ENCODE measurements around the gene COL25A1.

COL25A1 gene

DNA sequence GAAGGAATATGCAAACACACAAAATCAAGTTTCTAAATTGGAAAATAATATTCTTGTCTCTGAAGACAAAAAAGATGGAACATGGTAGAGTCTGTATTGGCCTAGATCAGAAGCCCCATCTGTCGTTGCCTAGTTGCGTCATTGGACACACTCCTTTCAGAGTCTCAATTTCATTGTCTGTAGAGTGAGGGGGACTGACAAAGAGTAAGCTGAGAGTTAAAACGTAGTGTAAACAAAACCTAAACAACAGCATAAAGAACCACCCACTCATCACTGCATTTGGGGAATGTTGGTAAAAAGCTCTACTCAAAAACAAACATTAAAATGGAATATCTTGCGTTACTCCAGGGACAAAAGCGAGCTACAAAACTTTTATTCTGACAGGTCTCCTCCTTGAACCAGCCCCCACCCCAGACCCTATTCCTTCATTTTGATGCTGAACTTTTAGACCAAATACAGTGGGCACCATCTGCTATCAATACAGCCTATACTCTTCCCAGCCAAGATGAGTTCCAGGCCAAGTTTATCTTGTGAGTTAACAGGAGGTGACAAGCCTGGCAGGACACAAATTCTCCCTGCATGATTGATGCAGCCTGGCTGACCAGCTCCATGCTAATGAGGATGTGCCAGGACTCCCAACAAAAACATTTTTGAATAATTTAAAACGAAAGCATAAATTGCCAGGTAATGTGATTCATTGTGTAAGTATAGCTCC, 125.2 kb downstream of the COL25A1 start:
- no peak overlapping the region for H3K9ac ChIP-seq (ENCODE audit: low read length)
- H3K4me1 ChIP-seq (ENCODE audit: control insufficient read depth, insufficient read depth, low read length) = no peaks in the 10 kb centered on the region
- no peaks in the 10 kb centered on the region for H3K9me3 ChIP-seq (ENCODE audit: control insufficient read depth, low read length)
- H3K36me3 ChIP-seq (ENCODE audit: control insufficient read depth, insufficient read depth, low read length) = no peaks in the 10 kb centered on the region
- H3K4me3 ChIP-seq (ENCODE audit: low read length) = no peak overlapping the region
- no peaks in the 10 kb centered on the region for H3K27me3 ChIP-seq (ENCODE audit: control insufficient read depth, insufficient read depth, low read length)

DNA sequence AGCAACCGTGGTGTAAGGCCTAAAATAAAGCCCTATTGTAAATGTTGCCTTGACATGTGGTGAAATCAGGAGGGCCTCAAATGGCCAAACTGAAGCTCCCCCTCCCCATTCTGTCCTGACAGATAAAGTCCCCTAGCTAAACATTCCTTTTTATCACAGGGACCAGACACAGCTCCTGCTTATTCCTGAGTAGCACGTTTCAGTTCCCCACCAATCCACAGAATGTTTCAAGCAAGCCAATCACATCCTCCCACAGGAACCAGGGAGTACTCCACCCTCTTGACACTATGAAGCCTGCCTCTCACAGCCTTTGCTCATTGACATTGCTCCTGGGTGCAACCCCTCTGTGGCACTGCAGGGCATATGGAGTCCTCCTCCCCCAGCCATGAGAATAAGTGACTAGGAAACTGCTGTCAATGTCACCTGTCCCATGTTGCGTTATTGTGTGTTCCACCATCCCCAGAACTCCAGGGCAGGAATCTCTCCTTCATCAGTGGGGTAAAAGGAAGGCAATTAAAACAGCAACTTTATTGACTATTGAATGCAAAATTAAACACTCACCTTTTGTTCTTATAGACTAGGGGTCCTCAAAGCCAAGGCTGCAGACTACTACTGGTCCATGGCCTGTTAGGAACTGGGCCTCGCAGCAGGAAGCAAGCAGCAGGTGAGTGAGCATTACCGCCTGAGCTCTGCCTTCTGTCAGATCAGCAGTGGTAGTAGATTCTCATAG, 128.1 kb downstream of the COL25A1 start:
- no peaks in the 10 kb centered on the region for H3K4me1 ChIP-seq (ENCODE audit: control insufficient read depth, insufficient read depth, low read length)
- no peak overlapping the region for H3K9ac ChIP-seq (ENCODE audit: low read length)
- no peaks in the 10 kb centered on the region for H3K27me3 ChIP-seq (ENCODE audit: control insufficient read depth, insufficient read depth, low read length)
- no peaks in the 10 kb centered on the region for H3K36me3 ChIP-seq (ENCODE audit: control insufficient read depth, insufficient read depth, low read length)
- no peaks in the 10 kb centered on the region for H3K9me3 ChIP-seq (ENCODE audit: control insufficient read depth, low read length)
- no peak overlapping the region for H3K4me3 ChIP-seq (ENCODE audit: low read length)

DNA sequence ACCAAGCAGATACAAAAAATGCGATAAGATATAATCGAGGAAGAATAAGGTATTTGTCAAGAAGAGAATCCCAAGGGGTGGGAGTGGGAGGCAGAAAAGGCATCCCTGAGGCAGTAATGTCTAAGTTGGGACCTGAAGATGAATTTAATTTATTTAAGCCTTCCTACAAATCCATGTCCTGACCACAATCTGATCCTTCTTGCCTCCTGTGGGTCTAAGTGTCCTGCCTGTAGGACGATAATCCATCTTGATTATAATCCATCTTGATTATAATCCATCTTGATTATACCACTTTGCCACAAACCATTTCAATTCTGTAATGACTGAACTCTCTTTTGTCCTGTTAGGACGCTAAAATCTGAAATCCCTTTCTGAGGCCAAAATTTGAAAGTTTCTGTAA, 130.2 kb downstream of the COL25A1 start:
- no peak overlapping the region for H3K9ac ChIP-seq (ENCODE audit: low read length)
- H3K4me3 ChIP-seq (ENCODE audit: low read length) = no peak overlapping the region
- H3K9me3 ChIP-seq (ENCODE audit: control insufficient read depth, low read length) = no peaks in the 10 kb centered on the region
- H3K4me1 ChIP-seq (ENCODE audit: control insufficient read depth, insufficient read depth, low read length) = no peaks in the 10 kb centered on the region
- no peaks in the 10 kb centered on the region for H3K36me3 ChIP-seq (ENCODE audit: control insufficient read depth, insufficient read depth, low read length)
- H3K27me3 ChIP-seq (ENCODE audit: control insufficient read depth, insufficient read depth, low read length) = no peaks in the 10 kb centered on the region

DNA sequence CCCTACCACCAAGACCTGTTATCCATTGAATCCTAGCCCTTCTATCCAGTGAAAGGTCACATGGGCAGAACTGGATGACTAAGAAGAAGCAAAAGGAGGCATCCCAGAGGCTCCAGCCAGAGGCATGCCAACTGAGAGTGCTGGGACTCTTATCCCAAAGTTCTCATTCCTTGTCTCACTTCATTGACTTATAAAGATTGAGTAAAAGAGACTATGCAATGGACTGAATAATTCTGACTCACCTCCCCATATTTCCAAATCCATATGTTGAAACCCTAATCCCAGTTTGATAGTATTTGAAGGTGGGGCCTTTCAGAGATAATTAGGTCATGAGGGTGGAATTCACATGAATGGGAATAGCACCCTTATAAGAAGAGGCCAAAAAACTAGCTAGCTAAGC, 131.4 kb downstream of the COL25A1 start:
- no peaks in the 10 kb centered on the region for H3K27me3 ChIP-seq (ENCODE audit: control insufficient read depth, insufficient read depth, low read length)
- H3K9me3 ChIP-seq (ENCODE audit: control insufficient read depth, low read length) = no peaks in the 10 kb centered on the region
- H3K9ac ChIP-seq (ENCODE audit: low read length) = no peak overlapping the region
- H3K36me3 ChIP-seq (ENCODE audit: control insufficient read depth, insufficient read depth, low read length) = no peaks in the 10 kb centered on the region
- no peak overlapping the region for H3K4me3 ChIP-seq (ENCODE audit: low read length)
- no peaks in the 10 kb centered on the region for H3K4me1 ChIP-seq (ENCODE audit: control insufficient read depth, insufficient read depth, low read length)

DNA sequence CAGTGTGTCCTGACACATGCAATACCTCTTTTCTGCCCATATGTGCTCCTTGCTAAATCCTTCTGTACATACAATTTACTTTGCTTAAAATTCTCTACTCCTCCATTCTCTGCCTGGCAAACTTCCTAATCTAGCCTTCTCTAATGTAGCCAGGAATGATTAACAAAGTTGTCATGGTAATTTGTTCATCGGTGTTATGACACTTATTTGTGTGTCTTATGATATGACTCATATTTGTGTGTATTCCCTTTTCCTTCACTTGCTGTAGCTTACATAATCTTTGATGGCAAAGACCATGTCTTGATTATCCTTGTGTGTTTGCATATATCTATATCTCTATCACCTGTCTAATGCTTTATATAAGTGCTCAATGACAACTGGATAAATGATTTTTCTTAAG, 133.3 kb downstream of the COL25A1 start:
- H3K9me3 ChIP-seq (ENCODE audit: control insufficient read depth, low read length) = no peaks in the 10 kb centered on the region
- H3K4me1 ChIP-seq (ENCODE audit: control insufficient read depth, insufficient read depth, low read length) = no peaks in the 10 kb centered on the region
- no peak overlapping the region for H3K4me3 ChIP-seq (ENCODE audit: low read length)
- H3K27me3 ChIP-seq (ENCODE audit: control insufficient read depth, insufficient read depth, low read length) = no peaks in the 10 kb centered on the region
- no peak overlapping the region for H3K9ac ChIP-seq (ENCODE audit: low read length)
- H3K36me3 ChIP-seq (ENCODE audit: control insufficient read depth, insufficient read depth, low read length) = no peaks in the 10 kb centered on the region

DNA sequence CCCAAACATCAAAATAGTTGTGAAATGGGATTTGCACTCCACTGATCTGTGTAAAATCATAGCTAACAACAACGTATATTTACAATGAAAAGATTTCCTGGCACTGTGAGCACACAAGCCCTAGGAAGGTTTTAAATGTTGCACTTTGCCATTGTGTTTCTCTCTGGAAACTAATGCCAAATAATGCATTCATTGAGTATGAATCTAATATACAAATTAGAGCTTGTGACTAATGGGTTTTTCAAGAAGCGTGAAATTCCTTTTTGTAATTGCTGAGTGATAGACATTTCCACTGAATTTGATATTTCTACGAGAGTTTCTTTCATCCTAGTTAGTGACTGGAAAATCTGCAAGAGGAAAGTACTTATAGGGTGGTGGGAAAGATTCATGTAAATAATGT, 135.9 kb downstream of the COL25A1 start:
- H3K36me3 ChIP-seq (ENCODE audit: control insufficient read depth, insufficient read depth, low read length) = no peaks in the 10 kb centered on the region
- no peaks in the 10 kb centered on the region for H3K9me3 ChIP-seq (ENCODE audit: control insufficient read depth, low read length)
- H3K4me3 ChIP-seq (ENCODE audit: low read length) = no peak overlapping the region
- H3K27me3 ChIP-seq (ENCODE audit: control insufficient read depth, insufficient read depth, low read length) = no peaks in the 10 kb centered on the region
- no peak overlapping the region for H3K9ac ChIP-seq (ENCODE audit: low read length)
- no peaks in the 10 kb centered on the region for H3K4me1 ChIP-seq (ENCODE audit: control insufficient read depth, insufficient read depth, low read length)

DNA sequence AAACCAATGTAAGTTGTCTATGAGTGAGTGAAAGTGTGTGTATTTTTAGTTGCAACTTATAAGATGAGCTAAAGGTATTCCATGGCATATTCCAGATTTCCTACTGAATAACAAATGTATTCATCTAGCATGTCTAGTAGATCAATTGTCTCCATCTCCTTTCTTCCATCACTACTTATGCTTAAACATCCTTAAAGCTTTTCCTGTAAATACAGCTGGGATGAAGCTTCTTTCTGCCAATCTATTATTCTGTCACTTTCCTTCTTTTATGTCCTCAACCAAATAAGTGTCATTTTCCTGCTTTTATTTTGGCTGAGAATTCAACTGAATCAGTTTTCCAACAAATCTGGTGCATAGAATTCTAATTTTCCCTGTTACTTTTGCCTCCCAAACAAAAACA, 136.3 kb downstream of the COL25A1 start:
- no peaks in the 10 kb centered on the region for H3K36me3 ChIP-seq (ENCODE audit: control insufficient read depth, insufficient read depth, low read length)
- H3K9ac ChIP-seq (ENCODE audit: low read length) = no peak overlapping the region
- H3K27me3 ChIP-seq (ENCODE audit: control insufficient read depth, insufficient read depth, low read length) = no peaks in the 10 kb centered on the region
- H3K4me3 ChIP-seq (ENCODE audit: low read length) = no peak overlapping the region
- H3K9me3 ChIP-seq (ENCODE audit: control insufficient read depth, low read length) = no peaks in the 10 kb centered on the region
- H3K4me1 ChIP-seq (ENCODE audit: control insufficient read depth, insufficient read depth, low read length) = no peaks in the 10 kb centered on the region

DNA sequence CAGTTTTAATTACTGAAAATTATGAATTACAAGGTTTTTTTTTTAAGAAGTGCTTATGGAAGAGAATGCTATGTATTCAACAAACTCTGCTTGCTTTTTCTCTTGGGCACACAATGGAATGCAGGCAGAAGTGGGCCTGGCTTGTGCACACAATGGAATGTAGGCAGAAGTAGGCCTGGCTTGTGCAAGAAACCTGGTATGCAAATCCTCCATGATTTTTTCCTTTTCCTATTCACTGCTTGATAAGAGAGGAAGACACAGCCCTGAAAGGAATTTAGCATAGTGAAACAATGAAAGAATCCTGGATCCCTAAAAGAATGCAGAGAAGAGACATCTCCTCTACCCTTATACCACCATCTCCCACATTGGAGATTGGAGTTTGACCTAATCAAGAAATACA, 138.4 kb downstream of the COL25A1 start:
- H3K27me3 ChIP-seq (ENCODE audit: control insufficient read depth, insufficient read depth, low read length) = no peaks in the 10 kb centered on the region
- H3K9me3 ChIP-seq (ENCODE audit: control insufficient read depth, low read length) = no peaks in the 10 kb centered on the region
- no peak overlapping the region for H3K4me3 ChIP-seq (ENCODE audit: low read length)
- H3K36me3 ChIP-seq (ENCODE audit: control insufficient read depth, insufficient read depth, low read length) = no peaks in the 10 kb centered on the region
- H3K4me1 ChIP-seq (ENCODE audit: control insufficient read depth, insufficient read depth, low read length) = no peaks in the 10 kb centered on the region
- H3K9ac ChIP-seq (ENCODE audit: low read length) = no peak overlapping the region

DNA sequence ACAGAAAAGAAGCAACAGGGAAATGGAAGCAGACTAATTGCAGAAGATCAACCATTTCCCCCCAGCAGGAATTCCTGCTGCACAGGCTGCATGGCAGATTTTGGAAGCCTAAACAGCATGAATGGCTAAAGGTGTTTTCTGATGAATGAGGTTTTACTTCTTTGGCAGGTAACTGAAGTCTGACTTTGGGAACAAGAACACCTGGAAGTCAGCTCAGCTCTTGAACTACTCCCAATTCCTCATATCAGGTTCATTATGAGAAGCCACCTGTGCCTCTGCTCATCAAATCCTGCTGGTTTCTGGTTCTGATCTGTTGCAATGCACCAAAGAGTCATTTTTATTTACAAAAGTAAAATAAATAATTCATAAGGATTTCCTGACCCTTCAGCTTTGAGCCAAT, 139.0 kb downstream of the COL25A1 start:
- Histone ChIP-seq H3K27me3 (ENCODE audit: control insufficient read depth, insufficient read depth, low read length) (no peaks in the 10 kb centered on the region), H3K4me3 (ENCODE audit: low read length) (no peak overlapping the region), H3K9ac (ENCODE audit: low read length) (no peak overlapping the region), H3K4me1 (ENCODE audit: control insufficient read depth, insufficient read depth, low read length) (no peaks in the 10 kb centered on the region), H3K36me3 (ENCODE audit: control insufficient read depth, insufficient read depth, low read length) (no peaks in the 10 kb centered on the region), H3K9me3 (ENCODE audit: control insufficient read depth, low read length) (no peaks in the 10 kb centered on the region)

DNA sequence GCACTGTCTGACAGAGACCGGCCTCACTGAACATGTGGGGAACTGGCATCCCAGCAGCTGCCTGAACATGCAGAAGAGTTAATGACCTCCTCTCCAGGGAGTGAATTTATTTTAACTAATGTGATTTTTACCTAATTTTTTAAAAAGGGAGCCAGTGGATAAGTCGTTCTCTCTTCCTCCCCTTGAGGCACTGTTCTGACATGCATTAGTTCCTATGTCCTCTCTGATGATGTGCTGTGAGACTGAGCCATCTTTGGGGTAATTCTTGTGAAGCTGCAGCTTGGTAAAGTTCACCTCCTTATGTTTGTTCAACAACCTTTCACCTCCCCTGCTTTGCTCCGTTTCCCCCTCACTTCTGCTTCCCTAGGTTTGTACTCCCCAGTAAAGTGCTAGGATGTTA, 139.7 kb downstream of the COL25A1 start:
- H3K4me1 ChIP-seq (ENCODE audit: control insufficient read depth, insufficient read depth, low read length) = no peaks in the 10 kb centered on the region
- no peaks in the 10 kb centered on the region for H3K36me3 ChIP-seq (ENCODE audit: control insufficient read depth, insufficient read depth, low read length)
- H3K4me3 ChIP-seq (ENCODE audit: low read length) = no peak overlapping the region
- H3K9ac ChIP-seq (ENCODE audit: low read length) = no peak overlapping the region
- no peaks in the 10 kb centered on the region for H3K27me3 ChIP-seq (ENCODE audit: control insufficient read depth, insufficient read depth, low read length)
- no peaks in the 10 kb centered on the region for H3K9me3 ChIP-seq (ENCODE audit: control insufficient read depth, low read length)

DNA sequence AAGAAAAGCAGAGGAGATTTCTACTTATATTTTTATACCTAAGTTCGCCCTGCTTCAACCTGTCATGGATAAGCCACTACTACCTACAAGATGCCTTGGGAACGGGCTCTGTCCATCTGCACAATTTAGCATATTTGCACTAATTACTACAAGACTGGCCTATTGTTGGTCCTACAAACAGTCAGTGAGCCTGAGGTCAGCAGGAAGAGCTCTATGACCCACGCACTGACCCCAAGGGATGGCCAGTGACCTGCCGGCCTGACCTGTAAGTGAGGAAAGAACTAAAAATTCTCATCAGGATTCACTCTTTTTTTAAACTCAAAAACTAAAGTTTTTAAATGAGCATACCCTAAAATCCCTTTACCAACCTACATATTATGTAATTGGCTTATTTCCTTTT, 142.0 kb downstream of the COL25A1 start:
- Histone ChIP-seq H3K9ac (ENCODE audit: low read length) (no peak overlapping the region), H3K4me3 (ENCODE audit: low read length) (no peak overlapping the region), H3K36me3 (ENCODE audit: control insufficient read depth, insufficient read depth, low read length) (no peaks in the 10 kb centered on the region), H3K4me1 (ENCODE audit: control insufficient read depth, insufficient read depth, low read length) (no peaks in the 10 kb centered on the region), H3K27me3 (ENCODE audit: control insufficient read depth, insufficient read depth, low read length) (no peaks in the 10 kb centered on the region), H3K9me3 (ENCODE audit: control insufficient read depth, low read length) (no peaks in the 10 kb centered on the region)

DNA sequence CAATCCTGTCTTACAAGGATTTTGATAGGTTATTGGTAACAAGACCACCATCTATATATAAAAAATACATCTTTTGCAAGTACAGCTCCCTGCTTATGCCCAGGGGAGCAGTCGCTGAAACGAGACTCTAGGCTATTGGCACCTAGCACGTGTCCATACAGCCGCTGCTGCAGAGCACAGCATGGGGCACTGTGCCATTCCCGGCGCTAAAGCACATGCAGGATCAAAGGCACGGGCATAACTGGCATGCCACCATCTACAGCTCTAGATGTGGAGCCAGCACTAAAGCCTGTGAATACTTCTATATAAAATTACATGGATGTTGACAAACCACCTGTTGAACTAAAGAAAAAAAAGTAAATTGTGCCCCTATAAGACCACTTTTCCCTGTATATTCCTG, 144.8 kb downstream of the COL25A1 start:
- H3K4me1 ChIP-seq (ENCODE audit: control insufficient read depth, insufficient read depth, low read length) = no peaks in the 10 kb centered on the region
- H3K9ac ChIP-seq (ENCODE audit: low read length) = no peak overlapping the region
- no peaks in the 10 kb centered on the region for H3K9me3 ChIP-seq (ENCODE audit: control insufficient read depth, low read length)
- H3K36me3 ChIP-seq (ENCODE audit: control insufficient read depth, insufficient read depth, low read length) = no peaks in the 10 kb centered on the region
- no peak overlapping the region for H3K4me3 ChIP-seq (ENCODE audit: low read length)
- no peaks in the 10 kb centered on the region for H3K27me3 ChIP-seq (ENCODE audit: control insufficient read depth, insufficient read depth, low read length)

All from mucosa of stomach (tissue), 1 donor.